SU-DHL-6 (cell line): ENCODE data around the gene MCU.

Experiments
- EZH2phosphoT487 ChIP-seq: fragments of 200-600 bp; sonication (generic), shearing (Covaris generic); conservative IDR thresholded peaks from 2 replicates; pipeline ENCODE4 v1.6.1; 2018; ENCODE audit warnings: mild to moderate bottlenecking, antibody characterized with exemption, low read length, moderate library complexity, mixed read lengths
- TF ChIP-seq, protein P1 (sequence below): fragments of 200-600 bp; sonication (generic); IDR thresholded peaks from one replicate; pipeline ENCODE4 v1.5.1; 2017; ENCODE audit warnings: antibody characterized with exemption, mild to moderate bottlenecking, low read length, moderate library complexity; ENCODE audit not compliant: insufficient read depth, poor library complexity, severe bottlenecking

DNA sequence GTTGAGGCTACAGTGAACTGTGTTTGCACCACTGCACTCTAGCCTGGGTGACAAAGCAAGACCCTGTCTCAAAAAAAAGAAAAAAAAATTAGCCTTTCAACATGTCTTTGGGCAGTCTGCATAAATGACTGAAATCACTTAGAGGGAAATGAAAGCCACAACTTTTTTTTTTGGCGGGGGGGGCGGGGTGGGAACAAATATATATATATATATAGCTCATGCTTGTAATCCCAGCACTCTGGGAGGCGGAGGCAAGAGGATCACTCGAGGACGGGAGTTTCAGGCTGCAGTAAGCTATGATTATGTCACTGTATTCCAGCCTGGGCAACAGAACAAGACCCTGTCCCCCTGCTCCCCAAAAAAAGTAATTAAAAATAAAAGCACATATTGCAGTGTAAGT, 42.7 kb upstream of the MCU start:
- TF ChIP-seq, protein P1, sequence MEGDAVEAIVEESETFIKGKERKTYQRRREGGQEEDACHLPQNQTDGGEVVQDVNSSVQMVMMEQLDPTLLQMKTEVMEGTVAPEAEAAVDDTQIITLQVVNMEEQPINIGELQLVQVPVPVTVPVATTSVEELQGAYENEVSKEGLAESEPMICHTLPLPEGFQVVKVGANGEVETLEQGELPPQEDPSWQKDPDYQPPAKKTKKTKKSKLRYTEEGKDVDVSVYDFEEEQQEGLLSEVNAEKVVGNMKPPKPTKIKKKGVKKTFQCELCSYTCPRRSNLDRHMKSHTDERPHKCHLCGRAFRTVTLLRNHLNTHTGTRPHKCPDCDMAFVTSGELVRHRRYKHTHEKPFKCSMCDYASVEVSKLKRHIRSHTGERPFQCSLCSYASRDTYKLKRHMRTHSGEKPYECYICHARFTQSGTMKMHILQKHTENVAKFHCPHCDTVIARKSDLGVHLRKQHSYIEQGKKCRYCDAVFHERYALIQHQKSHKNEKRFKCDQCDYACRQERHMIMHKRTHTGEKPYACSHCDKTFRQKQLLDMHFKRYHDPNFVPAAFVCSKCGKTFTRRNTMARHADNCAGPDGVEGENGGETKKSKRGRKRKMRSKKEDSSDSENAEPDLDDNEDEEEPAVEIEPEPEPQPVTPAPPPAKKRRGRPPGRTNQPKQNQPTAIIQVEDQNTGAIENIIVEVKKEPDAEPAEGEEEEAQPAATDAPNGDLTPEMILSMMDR: no peak
- no peak for TF ChIP-seq EZH2phosphoT487
